ENCODE results near the gene PTPN2.
"Not testable (repeated sequence)": the region's sequence is repeated elsewhere in the genome, so short reads cannot be mapped to it uniquely, and the experiment has no call there.

PTPN2 gene

GRCh38 chr18:12767580-12768155 is 116.4 kb downstream of the PTPN2 start:
- no peak overlapping the region for H3K4me3 ChIP-seq (ENCODE audit: control insufficient read depth, low read depth, low read length)
- DNase-seq (ENCODE audit: low read depth): no peak
- no peak for TF ChIP-seq CTCF (conservative IDR thresholded peaks at IDR 0.05; ENCODE audit: control insufficient read depth, insufficient read depth, low read depth, low read length)

GRCh38 chr18:12766986-12767433 is 117.0 kb downstream of the PTPN2 start:
- no peak for TF ChIP-seq CTCF (conservative IDR thresholded peaks at IDR 0.05; ENCODE audit: control insufficient read depth, insufficient read depth, low read depth, low read length)
- no peak for DNase-seq (ENCODE audit: low read depth)
- H3K4me3 ChIP-seq (ENCODE audit: control insufficient read depth, low read depth, low read length): no peak overlapping the region

GRCh38 chr18:12765586-12765985 is 118.5 kb downstream of the PTPN2 start:
- DNase-seq (ENCODE audit: low read depth): no peak
- H3K4me3 ChIP-seq (ENCODE audit: control insufficient read depth, low read depth, low read length): no peak overlapping the region
- TF ChIP-seq CTCF (conservative IDR thresholded peaks at IDR 0.05; ENCODE audit: control insufficient read depth, insufficient read depth, low read depth, low read length): no peak

- no peak overlapping the region for H3K4me3 ChIP-seq (ENCODE audit: control insufficient read depth, low read depth, low read length)
- TF ChIP-seq CTCF (conservative IDR thresholded peaks at IDR 0.05; ENCODE audit: control insufficient read depth, insufficient read depth, low read depth, low read length): no peak
- no peak for DNase-seq (ENCODE audit: low read depth)
Observed at GRCh38 chr18:12765126-12765525, 118.9 kb downstream of the PTPN2 start.

GRCh38 chr18:12758566-12758965 is 125.5 kb downstream of the PTPN2 start:
- H3K4me3 ChIP-seq (ENCODE audit: control insufficient read depth, low read depth, low read length); DNase-seq (ENCODE audit: low read depth): not testable (repeated sequence)

- DNase-seq (ENCODE audit: low read depth); H3K4me3 ChIP-seq (ENCODE audit: control insufficient read depth, low read depth, low read length): not testable (repeated sequence)
Observed at GRCh38 chr18:12756619-12757239, 127.3 kb downstream of the PTPN2 start.

- not testable (repeated sequence) for H3K4me3 ChIP-seq (ENCODE audit: control insufficient read depth, low read depth, low read length); DNase-seq (ENCODE audit: low read depth)
Observed at GRCh38 chr18:12755606-12756005, 128.4 kb downstream of the PTPN2 start.

GRCh38 chr18:12754511-12754910 is 129.5 kb downstream of the PTPN2 start:
- no peak for TF ChIP-seq CTCF (conservative IDR thresholded peaks at IDR 0.05; ENCODE audit: control insufficient read depth, insufficient read depth, low read depth, low read length)
- H3K4me3 ChIP-seq (ENCODE audit: control insufficient read depth, low read depth, low read length): no peak overlapping the region
- no peak for DNase-seq (ENCODE audit: low read depth)

Measured in fibroblast of mammary gland (primary cell).